Parathyroid adenoma (tissue), 2 donors: Measurements from ENCODE around the gene SRPRA.

Experiments
- H2AFZ ChIP-seq: fragments of 300-600 bp; sonication (generic); one replicate; pipeline ENCODE4 v1.7.0; 2017; ENCODE audit warnings: antibody characterized with exemption, mild to moderate bottlenecking
- H3K27ac ChIP-seq: fragments of 300-600 bp; sonication (generic); one replicate; pipeline ENCODE4 v1.7.0; 2017
- H3K27me3 ChIP-seq: fragments of 300-600 bp; sonication (generic); one replicate; pipeline ENCODE4 v1.7.0; 2017; ENCODE audit warnings: low read length; ENCODE audit not compliant: control insufficient read depth, insufficient read depth
- H3K36me3 ChIP-seq: fragments of 300-600 bp; sonication (generic); one replicate; pipeline ENCODE4 v1.7.0; 2017; ENCODE audit warnings: low read length; ENCODE audit not compliant: control insufficient read depth, insufficient read depth
- H3K4me1 ChIP-seq: fragments of 300-600 bp; sonication (generic); one replicate; pipeline ENCODE4 v1.7.0; 2017; ENCODE audit warnings: control low read depth
- H3K4me2 ChIP-seq: fragments of 300-600 bp; sonication (generic); one replicate; pipeline ENCODE4 v1.7.0; 2017; ENCODE audit warnings: low read length
- H3K4me3 ChIP-seq: fragments of 300-600 bp; sonication (generic); one replicate; pipeline ENCODE4 v1.7.0; 2017; ENCODE audit warnings: low read depth, low read length
- H3K79me2 ChIP-seq: fragments of 300-600 bp; sonication (generic); one replicate; pipeline ENCODE4 v1.7.0; 2017; ENCODE audit warnings: control low read depth
- H3K9ac ChIP-seq: fragments of 300-600 bp; sonication (generic); one replicate; pipeline ENCODE4 v1.7.0; 2017; ENCODE audit warnings: mild to moderate bottlenecking
- H3K9me3 ChIP-seq: fragments of 300-600 bp; sonication (generic); one replicate; pipeline ENCODE4 v1.7.0; 2017; ENCODE audit warnings: low read length; ENCODE audit not compliant: control insufficient read depth
- CTCF ChIP-seq: fragments of 300-600 bp; sonication (generic); IDR thresholded peaks from one replicate; pipeline ENCODE4 v1.7.0; 2017; ENCODE audit warnings: antibody characterized with exemption, mild to moderate bottlenecking
- donor health status: primary hyperparathyroidism.

SRPRA gene

DNA sequence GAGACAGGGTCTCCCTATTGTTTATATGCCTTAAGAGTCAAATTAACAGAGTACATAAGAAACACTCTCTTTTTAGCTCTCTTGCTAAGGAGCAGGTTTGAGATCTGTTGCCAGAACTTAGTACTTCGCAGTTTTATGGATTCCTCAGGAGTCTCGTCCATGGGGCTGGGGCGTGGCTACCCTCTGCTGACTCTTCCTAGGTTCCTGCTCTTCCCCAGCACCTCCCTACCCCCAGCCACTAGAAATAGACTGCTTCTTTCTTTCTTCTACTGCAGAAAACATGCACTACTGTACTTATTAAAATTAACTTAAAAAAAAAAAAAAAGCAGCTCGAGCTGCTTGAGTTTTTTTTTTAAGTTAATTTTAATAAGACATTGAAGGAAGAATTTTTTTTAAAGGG is 49.1 kb downstream of the SRPRA start:
- Histone ChIP-seq H3K4me1 (no peaks in the 10 kb centered on the region), H3K79me2 (peaks cover 19% of the 10 kb centered on the region), H2AFZ (no peak overlapping the region), H3K27me3 (no peaks in the 10 kb centered on the region), H3K4me2 (no peak overlapping the region), H3K9ac (no peak overlapping the region), H3K9me3 (no peaks in the 10 kb centered on the region), H3K36me3 (no peaks in the 10 kb centered on the region), H3K4me3 (no peak overlapping the region), H3K27ac (no peak overlapping the region)
- TF ChIP-seq CTCF: no peak

- TF ChIP-seq CTCF: no peak
- no peak overlapping the region for H3K9ac ChIP-seq
- no peak overlapping the region for H3K27ac ChIP-seq
- peaks cover 22% of the 10 kb centered on the region for H3K79me2 ChIP-seq
- peaks cover 3% of the 10 kb centered on the region for H3K4me1 ChIP-seq
- no peak overlapping the region for H3K4me3 ChIP-seq
- no peaks in the 10 kb centered on the region for H3K9me3 ChIP-seq
- H3K27me3 ChIP-seq: no peaks in the 10 kb centered on the region
- H2AFZ ChIP-seq: no peak overlapping the region
- no peaks in the 10 kb centered on the region for H3K36me3 ChIP-seq
- no peak overlapping the region for H3K4me2 ChIP-seq
Measured at GRCh38 chr11:126217491-126217890, 51.2 kb downstream of the SRPRA start.

GRCh38 chr11:126216526-126217305 is 52.0 kb downstream of the SRPRA start:
- Histone ChIP-seq H3K4me1 (peaks cover 3% of the 10 kb centered on the region), H3K9me3 (no peaks in the 10 kb centered on the region), H3K27me3 (no peaks in the 10 kb centered on the region), H3K36me3 (no peaks in the 10 kb centered on the region), H3K4me2 (no peak overlapping the region), H2AFZ (no peak overlapping the region), H3K4me3 (no peak overlapping the region), H3K9ac (no peak overlapping the region), H3K79me2 (peaks cover 17% of the 10 kb centered on the region), H3K27ac (no peak overlapping the region)
- TF ChIP-seq CTCF: no peak

GRCh38 chr11:126214841-126215240 is 53.9 kb downstream of the SRPRA start:
- TF ChIP-seq CTCF: no peak
- no peak overlapping the region for H3K4me2 ChIP-seq
- H3K9me3 ChIP-seq: no peaks in the 10 kb centered on the region
- H3K79me2 ChIP-seq: peaks cover 9% of the 10 kb centered on the region
- H2AFZ ChIP-seq: no peak overlapping the region
- peaks cover 3% of the 10 kb centered on the region for H3K4me1 ChIP-seq
- no peak overlapping the region for H3K27ac ChIP-seq
- H3K9ac ChIP-seq: no peak overlapping the region
- no peaks in the 10 kb centered on the region for H3K36me3 ChIP-seq
- no peak overlapping the region for H3K4me3 ChIP-seq
- no peaks in the 10 kb centered on the region for H3K27me3 ChIP-seq

DNA sequence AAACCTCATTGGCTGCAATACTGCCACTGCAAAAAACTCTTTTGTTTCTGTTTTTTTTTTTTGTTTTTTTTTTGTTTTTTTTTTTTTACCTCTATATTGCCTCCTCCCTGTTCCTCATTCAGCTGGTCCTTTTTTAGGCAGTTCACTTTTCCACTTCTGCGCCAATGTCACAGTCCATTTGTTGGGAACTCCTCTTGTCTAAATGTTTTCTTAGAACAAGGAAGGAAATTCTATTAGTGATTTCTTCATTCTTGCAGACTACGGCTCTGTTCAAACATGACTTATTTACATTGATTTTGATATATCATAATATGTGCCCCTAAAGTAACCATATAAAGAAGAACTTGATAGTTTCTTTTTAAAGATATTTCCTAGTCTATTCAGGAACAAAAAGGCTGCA is 54.3 kb downstream of the SRPRA start:
- no peak overlapping the region for H3K4me3 ChIP-seq
- no peak overlapping the region for H3K27ac ChIP-seq
- H3K9ac ChIP-seq: no peak overlapping the region
- TF ChIP-seq CTCF: no peak
- H3K36me3 ChIP-seq: no peaks in the 10 kb centered on the region
- H3K27me3 ChIP-seq: no peaks in the 10 kb centered on the region
- H3K4me1 ChIP-seq: peaks cover 3% of the 10 kb centered on the region
- no peak overlapping the region for H3K4me2 ChIP-seq
- H2AFZ ChIP-seq: no peak overlapping the region
- H3K79me2 ChIP-seq: peaks cover 8% of the 10 kb centered on the region
- H3K9me3 ChIP-seq: no peaks in the 10 kb centered on the region
